IMR-90 (cell line): ENCODE results near the gene CDCA7. TPM values are rescaled to one million over a fixed set of nuclear protein-coding genes. Genes with fewer than 3 reads are reported as not detected.

ENCODE experiments used
- ATAC-seq: fragments of 200-7000 bp; cut with Tn5 transposase; 2 replicates; pipeline ENCODE4 v1.9.1; 2020; ENCODE audit warnings: low read depth, mild to moderate bottlenecking, moderate library complexity
- BruUV-seq: library from RNA; stranded (reverse); fragments of 400-500 nt; replicated peaks from 2 replicates; lab custom pipeline; 2021; lab: Mats Ljungman, UMichigan
- CTCF ChIA-PET: fragments of 300-600 bp; formaldehyde crosslinking; extraction: SDS; loops from one replicate; lab custom pipeline; 2021; ENCODE audit warnings: antibody characterized with exemption; lab: Yijun Ruan, JAX
- POLR2A ChIA-PET: fragments of 300-600 bp; sonication (Branson Sonifier 250); formaldehyde crosslinking; loops from one replicate; lab custom pipeline; 2022; ENCODE audit warnings: antibody characterized with exemption; ENCODE audit not compliant: unreplicated experiment; lab: Charles Lee
- DNase-seq: peaks from one replicate; pipeline ENCODE4 v3.0.0; 2013
- H2AFZ ChIP-seq: replicated peaks from 2 replicates; pipeline ENCODE3; 2013; ENCODE audit warnings: low read length, mild to moderate bottlenecking; ENCODE audit not compliant: poor library complexity
- H2AK5ac ChIP-seq: 2 replicates; pipeline ENCODE4 v1.6.1; 2013; ENCODE audit warnings: low read depth, low read length, inconsistent platforms
- H2AK9ac ChIP-seq: replicated peaks from 2 replicates; pipeline ENCODE3; 2013; ENCODE audit warnings: mild to moderate bottlenecking, low read depth, low read length, moderate library complexity; ENCODE audit not compliant: poor library complexity
- H2BK120ac ChIP-seq: 2 replicates; pipeline ENCODE4 v1.6.1; 2013; ENCODE audit warnings: low read depth, low read length, inconsistent platforms
- H2BK15ac ChIP-seq: 3 replicates; pipeline ENCODE4 v1.6.1; 2013; ENCODE audit warnings: low read depth, low read length, inconsistent platforms
- H2BK20ac ChIP-seq: 2 replicates; pipeline ENCODE4 v1.6.1; 2013; ENCODE audit warnings: low read depth, mild to moderate bottlenecking, inconsistent platforms, low read length, moderate library complexity
- H2BK5ac ChIP-seq: 2 replicates; pipeline ENCODE4 v1.6.1; 2013; ENCODE audit warnings: mild to moderate bottlenecking, low read depth, low read length, inconsistent platforms; ENCODE audit not compliant: poor library complexity, severe bottlenecking
- H3K14ac ChIP-seq: replicated peaks from 2 replicates; pipeline ENCODE4 v1.6.1; 2013; ENCODE audit warnings: low read depth, low read length, inconsistent platforms
- H3K18ac ChIP-seq: 2 replicates; pipeline ENCODE4 v1.6.1; 2013; ENCODE audit warnings: low read depth, low read length, control low read depth
- H3K23ac ChIP-seq: 2 replicates; pipeline ENCODE4 v1.6.1; 2013; ENCODE audit warnings: low read depth, low read length, inconsistent platforms
- H3K27ac ChIP-seq: 2 replicates; pipeline ENCODE4 v1.5.1; 2013; ENCODE audit warnings: mild to moderate bottlenecking, control low read depth, low read length; ENCODE audit not compliant: insufficient read depth
- H3K27me3 ChIP-seq: 2 replicates; pipeline ENCODE4 v1.6.1; 2013; ENCODE audit warnings: low read length; ENCODE audit not compliant: control insufficient read depth, insufficient read depth
- H3K36me3 ChIP-seq: 2 replicates; pipeline ENCODE4 v1.6.1; 2013; ENCODE audit warnings: low read length, mixed read lengths; ENCODE audit not compliant: control insufficient read depth, insufficient read depth
- H3K4ac ChIP-seq: 2 replicates; pipeline ENCODE4 v1.6.1; 2013; ENCODE audit warnings: low read depth, low read length, inconsistent platforms
- H3K4me1 ChIP-seq: 2 replicates; pipeline ENCODE4 v1.6.1; 2013; ENCODE audit warnings: low read length, mixed read lengths; ENCODE audit not compliant: control insufficient read depth, insufficient read depth
- H3K4me2 ChIP-seq: 2 replicates; pipeline ENCODE4 v1.6.1; 2013; ENCODE audit warnings: low read depth, mild to moderate bottlenecking, control low read depth, low read length, moderate library complexity
- H3K4me3 ChIP-seq: 2 replicates; pipeline ENCODE4 v1.5.1; 2013; ENCODE audit warnings: low read depth, mild to moderate bottlenecking, control low read depth, low read length, moderate library complexity; ENCODE audit not compliant: insufficient read depth
- H3K56ac ChIP-seq: 2 replicates; pipeline ENCODE4 v1.6.1; 2013; ENCODE audit warnings: low read length, inconsistent platforms; ENCODE audit not compliant: insufficient read depth; ENCODE audit errors: extremely low read depth
- H3K79me1 ChIP-seq, 2 experiments: 2 replicates each; pipeline ENCODE4 v1.6.1; 2013; ENCODE audit warnings: low read length in 2 of 2, inconsistent platforms in 1 of 2, low read depth in 1 of 2
- H3K9ac ChIP-seq: 2 replicates; pipeline ENCODE4 v1.6.1; 2013; ENCODE audit warnings: low read depth, low read length, control low read depth
- H3K9me1 ChIP-seq: 2 replicates; pipeline ENCODE4 v1.6.1; 2013; ENCODE audit warnings: low read length, inconsistent platforms; ENCODE audit not compliant: insufficient read depth
- H3K9me3 ChIP-seq: 2 replicates; pipeline ENCODE4 v1.6.1; 2013; ENCODE audit warnings: low read length; ENCODE audit not compliant: control insufficient read depth, insufficient read depth
- H4K20me1 ChIP-seq: 2 replicates; pipeline ENCODE4 v1.6.1; 2013; ENCODE audit warnings: low read length, inconsistent platforms; ENCODE audit not compliant: insufficient read depth
- H4K5ac ChIP-seq: 2 replicates; pipeline ENCODE4 v1.6.1; 2013; ENCODE audit warnings: mild to moderate bottlenecking, low read depth, low read length, control low read depth
- H4K8ac ChIP-seq, 2 experiments: 2 replicates each; pipeline ENCODE4 v1.6.1; 2013; ENCODE audit warnings: low read depth in 2 of 2, low read length in 2 of 2, control low read depth in 1 of 2, inconsistent platforms in 1 of 2
- H4K91ac ChIP-seq: 2 replicates; pipeline ENCODE4 v1.6.1; 2013; ENCODE audit warnings: low read depth, low read length, inconsistent platforms; ENCODE audit not compliant: insufficient read depth
- BHLHE40 ChIP-seq: fragments of 150-350 bp; IDR thresholded peaks from 2 replicates; pipeline ENCODE4 v1.6.1; 2016; ENCODE audit warnings: mild to moderate bottlenecking, low read depth, low read length
- CEBPB ChIP-seq: IDR thresholded peaks from 2 replicates; pipeline ENCODE4 v1.6.1; 2012; ENCODE audit warnings: low read depth, low read length, improper control_type of control experiment
- CHD1 ChIP-seq: IDR thresholded peaks from 2 replicates; pipeline ENCODE4 v1.6.1; 2012; ENCODE audit warnings: low read depth, low read length, improper control_type of control experiment
- CTCF ChIP-seq: conservative IDR thresholded peaks from 2 replicates; pipeline ENCODE4 v1.5.1; 2012; ENCODE audit warnings: mild to moderate bottlenecking, low read depth, low read length, improper control_type of control experiment
- ELK1 ChIP-seq: fragments of 150-350 bp; IDR thresholded peaks from 2 replicates; pipeline ENCODE4 v1.6.1; 2016; ENCODE audit warnings: low read depth, mild to moderate bottlenecking, low read length, moderate library complexity, borderline replicate concordance
- FOS ChIP-seq: fragments of 150-350 bp; IDR thresholded peaks from 2 replicates; pipeline ENCODE4 v1.6.1; 2016; ENCODE audit warnings: low read depth, low read length
- MAFK ChIP-seq: IDR thresholded peaks from 2 replicates; pipeline ENCODE4 v1.6.1; 2012; ENCODE audit warnings: low read depth, low read length, improper control_type of control experiment
- MAZ ChIP-seq: IDR thresholded peaks from 2 replicates; pipeline ENCODE4 v1.6.1; 2012; ENCODE audit warnings: low read depth, mild to moderate bottlenecking, low read length, improper control_type of control experiment, moderate library complexity, borderline replicate concordance
- MXI1 ChIP-seq: IDR thresholded peaks from 2 replicates; pipeline ENCODE4 v1.6.1; 2012; ENCODE audit warnings: low read depth, mild to moderate bottlenecking, low read length, moderate library complexity, borderline replicate concordance
- NFE2L2 ChIP-seq: fragments of 150-350 bp; IDR thresholded peaks from 2 replicates; pipeline ENCODE4 v1.6.1; 2016; ENCODE audit warnings: low read depth, mild to moderate bottlenecking, low read length
- POLR2A ChIP-seq: IDR thresholded peaks from 2 replicates; pipeline ENCODE4 v1.6.1; 2012; ENCODE audit warnings: mild to moderate bottlenecking, low read depth, low read length
- RAD21 ChIP-seq: IDR thresholded peaks from 2 replicates; pipeline ENCODE4 v1.6.1; 2012; ENCODE audit warnings: low read length, improper control_type of control experiment
- RCOR1 ChIP-seq: IDR thresholded peaks from 2 replicates; pipeline ENCODE4 v1.6.1; 2012; ENCODE audit warnings: mild to moderate bottlenecking, low read length, improper control_type of control experiment; ENCODE audit not compliant: insufficient replicate concordance
- RFX5 ChIP-seq: IDR thresholded peaks from 2 replicates; pipeline ENCODE4 v1.8.0; 2012; ENCODE audit warnings: low read depth, mild to moderate bottlenecking, low read length, moderate library complexity
- SMC3 ChIP-seq: fragments of 150-350 bp; IDR thresholded peaks from 2 replicates; pipeline ENCODE4 v1.6.1; 2016; ENCODE audit warnings: low read depth, mild to moderate bottlenecking, antibody characterized with exemption, low read length, moderate library complexity
- USF2 ChIP-seq: fragments of 150-350 bp; IDR thresholded peaks from 2 replicates; pipeline ENCODE4 v1.6.1; 2017; ENCODE audit warnings: mild to moderate bottlenecking, antibody characterized with exemption, low read length, low read depth
- WGBS, 2 experiments: methylation state at CpG; one replicate each; pipeline versions ENCODE4 v1.1.5 to v1.1.7; 2013; ENCODE audit warnings: missing lambda C conversion rate in 2 of 2; ENCODE audit not compliant: insufficient read length in 1 of 2; ENCODE audit errors: extremely low coverage in 2 of 2; 5-methylcytosine and 5-hydroxymethylcytosine counted together
- dilution Hi-C: fragments of 300-500 bp; cut with HindIII; formaldehyde crosslinking; loops from one replicate; pipeline ENCODE4 v1.14.3; 2018; ENCODE audit warnings: low sequenced_read_pairs; ENCODE audit not compliant: unreplicated experiment
- in situ Hi-C: fragments of 300-500 bp; cut with MboI; formaldehyde crosslinking; loops from 3 replicates; pipeline ENCODE4 v1.14.3; 2019; ENCODE audit warnings: low sequenced_read_pairs, inconsistent platforms, mixed read lengths
- intact Hi-C: fragments of 100-400 bp; cut with micrococcal nuclease; formaldehyde crosslinking; loops from 2 replicates; pipeline ENCODE4 v1.10.0; 2022
- polyA plus RNA-seq, 3 experiments: library from polyadenylated mRNA; depleted of rRNA; stranded (reverse); fragments of >200 nt; gene quantifications; 2 replicates each; pipeline ENCODE4 v1.2.3, GENCODE V29; 2012; ENCODE audit warnings: low replicate concordance in 1 of 3
- total RNA-seq: library from RNA; depleted of rRNA; stranded (reverse); fragments of >200 nt; gene quantifications from 2 replicates; pipeline ENCODE4 v1.2.3, GENCODE V29; 2012

The CDCA7 gene
- total and polyA plus RNA-seq, 2 of the 4 experiments (the other 2 are of a cell fraction): 12.0 to 18.7 TPM

- no peak overlapping the region for H3K23ac ChIP-seq
- ATAC-seq: no peak
- H3K4me2 ChIP-seq: no peak overlapping the region
- H3K18ac ChIP-seq: no peak overlapping the region
- no TSS peak for BruUV-seq
- no peak overlapping the region for H4K5ac ChIP-seq
- TF ChIP-seq CTCF (no peak), MAFK (no peak), BHLHE40 (no peak), CHD1 (no peak), NFE2L2 (no peak), MAZ (no peak), ELK1 (no peak), MXI1 (no peak), RAD21 (no peak), RCOR1 (no peak), SMC3 (no peak), USF2 (no peak), POLR2A (no peak), FOS (no peak), RFX5 (no peak), CEBPB (no peak)
- H3K9ac ChIP-seq: no peak overlapping the region
- DNase-seq: no peak
- H3K9me1 ChIP-seq: no peaks in the 10 kb centered on the region; the same call in 1 of the 2 replicates
- dilution Hi-C loops (no loop called here), in situ Hi-C loops (no loop called here), intact Hi-C loops (no loop called here)
- no peak overlapping the region for H3K14ac ChIP-seq
- H2BK120ac ChIP-seq: no peak overlapping the region
- peak overlapping the region; percentile 77 for H2AK9ac ChIP-seq
- no peak overlapping the region for H3K4me3 ChIP-seq
- ChIA-PET CTCF (interaction anchor here (0.6 to 1.1 kb wide), 3 partner anchors 10 to 1808 kb away, joined by 3 to 5 read pairs (median 3); no protein-coding TSS in a partner anchor), POLR2A (no interaction called here)
- H3K36me3 ChIP-seq: no peaks in the 10 kb centered on the region
- no peaks in the 10 kb centered on the region for H3K27me3 ChIP-seq
- no peak overlapping the region for H3K56ac ChIP-seq
- 80% methylated on average over 1 of the region's 5 CpGs; no CpG with 5 or more reads in 1 of the 2 experiments for WGBS, 2 experiments
- no peak overlapping the region for H2BK15ac ChIP-seq
- H3K27ac ChIP-seq: no peak overlapping the region
- H2BK5ac ChIP-seq: no peak overlapping the region
- no peaks in the 10 kb centered on the region for H4K20me1 ChIP-seq
- no peak overlapping the region for H2AFZ ChIP-seq
- no peak overlapping the region for H2AK5ac ChIP-seq
- H3K79me1 ChIP-seq: no peaks in the 10 kb centered on the region
- no peak overlapping the region for H4K91ac ChIP-seq
- H4K8ac ChIP-seq: no peak overlapping the region
- H3K4me1 ChIP-seq: no peaks in the 10 kb centered on the region
- no peaks in the 10 kb centered on the region for H3K9me3 ChIP-seq
- no peak overlapping the region for H3K4ac ChIP-seq
- H2BK20ac ChIP-seq: no peak overlapping the region
These were observed 32.4 kb downstream of the CDCA7 start for GRCh38 chr2:173387079-173387478.
